GM23338 (cell line): ENCODE results near the gene PAX2. TPM values are rescaled to one million over a fixed set of nuclear protein-coding genes. Genes with fewer than 3 reads are reported as not detected.

ENCODE experiments used
- ATAC-seq: fragments of 200-7000 bp; cut with Tn5 transposase; 3 replicates; pipeline ENCODE4 v1.9.1; 2020
- DNase-seq: peaks from one replicate; pipeline ENCODE4 v3.0.0-alpha.2; 2015; ENCODE audit warnings: low spot score
- H2AFZ ChIP-seq: fragments of 200-600 bp; sonication (generic); 2 replicates; pipeline ENCODE4 v1.8.0; 2016; ENCODE audit warnings: antibody characterized with exemption, mild to moderate bottlenecking, moderate library complexity
- H3F3A ChIP-seq: fragments of 200-600 bp; sonication (generic); replicated peaks from 2 replicates; pipeline ENCODE4 v1.8.0; 2017; ENCODE audit warnings: antibody characterized with exemption, mixed run types, low read depth
- H3K27ac ChIP-seq: fragments of 200-600 bp; sonication (generic); 2 replicates; pipeline ENCODE4 v1.6.1; 2016; ENCODE audit warnings: low read depth
- H3K27me3 ChIP-seq: fragments of 200-600 bp; sonication (generic); 2 replicates; pipeline ENCODE4 v1.8.0; 2016; ENCODE audit warnings: mild to moderate bottlenecking, mixed run types, moderate library complexity; ENCODE audit not compliant: insufficient read depth
- H3K36me3 ChIP-seq: fragments of 200-600 bp; sonication (generic); 2 replicates; pipeline ENCODE4 v1.8.0; 2016; ENCODE audit warnings: mild to moderate bottlenecking; ENCODE audit not compliant: insufficient read depth
- H3K4me1 ChIP-seq: fragments of 200-600 bp; sonication (generic); 2 replicates; pipeline ENCODE4 v1.8.0; 2016; ENCODE audit warnings: mild to moderate bottlenecking, moderate library complexity; ENCODE audit not compliant: insufficient read depth
- H3K4me2 ChIP-seq: fragments of 200-600 bp; sonication (generic); 2 replicates; pipeline ENCODE4 v1.7.1; 2017; ENCODE audit warnings: mixed run types
- H3K4me3 ChIP-seq: fragments of 200-600 bp; sonication (generic); 2 replicates; pipeline ENCODE4 v1.6.1; 2016; ENCODE audit warnings: mixed run types
- H3K79me2 ChIP-seq: fragments of 200-600 bp; sonication (generic); replicated peaks from 2 replicates; pipeline ENCODE4 v1.8.0; 2017; ENCODE audit warnings: mild to moderate bottlenecking; ENCODE audit not compliant: insufficient read depth
- H3K9me2 ChIP-seq: fragments of 200-600 bp; sonication (generic); 2 replicates; pipeline ENCODE4 v1.8.0; 2017; ENCODE audit not compliant: insufficient read depth
- H4K20me1 ChIP-seq: fragments of 200-600 bp; sonication (generic); replicated peaks from 2 replicates; pipeline ENCODE4 v1.8.0; 2017; ENCODE audit warnings: mild to moderate bottlenecking; ENCODE audit not compliant: insufficient read depth
- H3K27ac Mint-ChIP-seq: 2 replicates; pipeline ENCODE4 v1.8.0; 2020; ENCODE audit warnings: inconsistent platforms, mild to moderate bottlenecking, moderate library complexity, mixed read lengths
- H3K27me3 Mint-ChIP-seq: 3 replicates; pipeline ENCODE4 v1.8.0; 2022; ENCODE audit warnings: low read depth, mild to moderate bottlenecking, moderate library complexity, mixed read lengths, inconsistent platforms; ENCODE audit not compliant: insufficient read depth, poor library complexity
- H3K36me3 Mint-ChIP-seq: 3 replicates; pipeline ENCODE4 v1.8.0; 2021; ENCODE audit warnings: low read depth, mild to moderate bottlenecking, inconsistent platforms, moderate library complexity, mixed read lengths
- H3K4me1 Mint-ChIP-seq: 3 replicates; pipeline ENCODE4 v1.8.0; 2020; ENCODE audit warnings: mild to moderate bottlenecking, inconsistent platforms, mixed read lengths
- H3K4me3 Mint-ChIP-seq: 3 replicates; pipeline ENCODE4 v1.8.0; 2021; ENCODE audit warnings: moderate library complexity, mild to moderate bottlenecking, inconsistent platforms, mixed read lengths
- H3K9me3 Mint-ChIP-seq: 3 replicates; pipeline ENCODE4 v1.8.0; 2020; ENCODE audit warnings: moderate library complexity, mild to moderate bottlenecking, inconsistent platforms, mixed read lengths
- CREB1 ChIP-seq: fragments of 250-450 bp; sonication (Bioruptor Pico); IDR thresholded peaks from 2 replicates; pipeline ENCODE4 v1.5.0; 2020; ENCODE audit warnings: low read depth, mild to moderate bottlenecking, moderate library complexity
- EZH2 ChIP-seq: fragments of 200-600 bp; sonication (generic); IDR thresholded peaks from one replicate; pipeline ENCODE4 v1.8.0; 2017; ENCODE audit warnings: antibody characterized with exemption, mild to moderate bottlenecking, low read depth; ENCODE audit not compliant: unreplicated experiment
- EZH2phosphoT487 ChIP-seq: fragments of 200-600 bp; sonication (generic); IDR thresholded peaks from one replicate; pipeline ENCODE4 v1.8.1; 2018; ENCODE audit warnings: antibody characterized with exemption; ENCODE audit not compliant: unreplicated experiment
- JUNB ChIP-seq: IDR thresholded peaks from one replicate; pipeline ENCODE4 v1.6.1; 2016; ENCODE audit warnings: antibody characterized with exemption; ENCODE audit not compliant: unreplicated experiment
- NANOG ChIP-seq: IDR thresholded peaks from 2 replicates; pipeline ENCODE4 v1.6.1; 2016; ENCODE audit warnings: antibody characterized with exemption, borderline replicate concordance
- POLR2AphosphoS5 ChIP-seq: IDR thresholded peaks from 2 replicates; pipeline ENCODE4 v1.6.1; 2016; ENCODE audit warnings: antibody characterized with exemption, low read depth
- REST ChIP-seq: IDR thresholded peaks from one replicate; pipeline ENCODE4 v1.6.1; 2018; ENCODE audit warnings: antibody characterized with exemption; ENCODE audit not compliant: unreplicated experiment
- STAT1 ChIP-seq: IDR thresholded peaks from one replicate; pipeline ENCODE4 v1.6.1; 2016; ENCODE audit warnings: antibody characterized with exemption; ENCODE audit not compliant: unreplicated experiment
- ZNF114 ChIP-seq: fragments of 250-450 bp; sonication (Bioruptor Pico); IDR thresholded peaks from 2 replicates; pipeline ENCODE4 v1.5.0; 2020; ENCODE audit warnings: mild to moderate bottlenecking, moderate library complexity
- ZNF331 ChIP-seq: fragments of 250-450 bp; sonication (Bioruptor Pico); IDR thresholded peaks from 2 replicates; pipeline ENCODE4 v1.5.0; 2020; ENCODE audit warnings: low read depth, mild to moderate bottlenecking, moderate library complexity
- polyA plus RNA-seq: library from polyadenylated mRNA; unstranded; fragments of >200 nt; fragmentation: Nextera tagmentation; extraction: Ambion mirVana; gene quantifications from 2 replicates; pipeline ENCODE4 v1.2.1, GENCODE V29; 2016
- total RNA-seq: library from RNA; depleted of rRNA; stranded (reverse); fragments of >200 nt; shearing (Covaris generic); gene quantifications from 2 replicates; pipeline ENCODE4 v1.2.3, GENCODE V29; 2014
- TF ChIP-seq, protein P1 (sequence below): IDR thresholded peaks from 2 replicates; pipeline ENCODE4 v1.6.1; 2016; ENCODE audit warnings: antibody characterized with exemption
- TF ChIP-seq, protein P2 (sequence below), 2 experiments: fragments of 200-600 bp in 1 of 2; sonication (generic) in 1 of 2; conservative IDR thresholded peaks; 2 replicates each; pipeline versions ENCODE4 v1.5.1 to v1.6.1; 2016 to 2017; ENCODE audit warnings: antibody characterized with exemption in 2 of 2, low read depth in 2 of 2, mild to moderate bottlenecking in 2 of 2, moderate library complexity in 1 of 2
- TF ChIP-seq, protein P3 (sequence below): fragments of 250-450 bp; sonication (Bioruptor Pico); IDR thresholded peaks from 2 replicates; pipeline ENCODE4 v1.5.0; 2020; ENCODE audit warnings: mild to moderate bottlenecking, moderate library complexity

Gene PAX2
- total and polyA plus RNA-seq, 2 experiments from 2014 or later: not detected

DNA sequence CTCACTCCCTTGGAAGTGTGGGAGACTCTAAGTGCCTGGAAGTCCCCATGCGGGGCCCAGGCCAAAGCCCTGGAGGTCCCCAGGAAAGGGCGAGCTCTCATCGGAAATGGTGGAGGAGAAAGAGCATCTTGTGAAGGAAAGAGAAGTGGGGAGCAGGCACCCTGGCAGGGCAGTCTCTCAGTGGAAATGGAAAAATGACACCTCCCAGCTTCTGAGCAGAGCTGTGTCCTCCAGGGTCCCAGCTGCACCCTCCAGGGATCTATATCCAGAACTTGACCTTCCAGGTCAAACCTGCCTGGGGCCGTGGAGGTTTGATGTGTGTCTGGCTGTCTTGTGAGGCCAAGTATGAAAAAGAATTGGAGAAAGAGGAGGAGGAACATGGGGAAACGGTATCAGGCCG lies 29.5 kb downstream of the PAX2 start (continued):
- TF ChIP-seq ZNF331 (no peak), STAT1 (no peak), EZH2phosphoT487 (no peak), JUNB (no peak), NANOG (no peak), CREB1 (CRISPR knock-in tag) (no peak), POLR2AphosphoS5 (no peak)

DNA sequence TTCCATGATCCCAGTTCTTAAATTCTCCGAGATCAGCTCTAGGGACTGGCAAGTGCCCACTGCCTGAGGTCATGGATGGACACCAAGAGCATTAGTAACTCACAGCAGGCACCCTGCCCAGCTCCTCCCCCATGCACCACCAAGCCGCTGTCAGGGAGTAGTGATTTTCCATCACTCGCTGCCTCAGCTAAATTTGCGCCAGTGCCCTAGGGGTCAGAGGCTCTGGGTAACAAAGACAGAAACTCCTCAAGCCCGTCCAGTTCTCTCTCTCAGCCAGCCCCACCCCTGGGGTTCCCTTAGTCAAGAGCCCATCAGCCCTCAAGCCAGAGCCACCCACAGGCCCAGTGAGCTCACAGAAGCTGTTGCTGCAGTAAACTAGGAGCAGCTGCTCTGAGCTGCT lies 30.0 kb downstream of the PAX2 start:
- no peak for ATAC-seq
- H3K27me3 ChIP-seq: no peaks in the 10 kb centered on the region
- H3K27ac Mint-ChIP-seq: no peak overlapping the region

More for the DNA sequence above, 30.0 kb downstream of the PAX2 start:
- no peak overlapping the region for H3K4me3 ChIP-seq
- Mint-ChIP-seq H3K4me3 (no peak overlapping the region), H3K4me1 (peaks cover 23% of the 10 kb centered on the region), H3K36me3 (no peaks in the 10 kb centered on the region; the same call in 2 of the 3 replicates), H3K9me3 (0 out of 3 replicates have a peak, but pooled peaks cover 3% of the 10 kb centered on the region), H3K27me3 (peaks cover 24% of the 10 kb centered on the region)
- H3K27ac ChIP-seq: no peak overlapping the region
- TF ChIP-seq REST: no peak
- TF ChIP-seq NANOG: no peak
- TF ChIP-seq CREB1 (CRISPR knock-in tag): no peak
- no peak for TF ChIP-seq ZNF331
- TF ChIP-seq, protein P1, sequence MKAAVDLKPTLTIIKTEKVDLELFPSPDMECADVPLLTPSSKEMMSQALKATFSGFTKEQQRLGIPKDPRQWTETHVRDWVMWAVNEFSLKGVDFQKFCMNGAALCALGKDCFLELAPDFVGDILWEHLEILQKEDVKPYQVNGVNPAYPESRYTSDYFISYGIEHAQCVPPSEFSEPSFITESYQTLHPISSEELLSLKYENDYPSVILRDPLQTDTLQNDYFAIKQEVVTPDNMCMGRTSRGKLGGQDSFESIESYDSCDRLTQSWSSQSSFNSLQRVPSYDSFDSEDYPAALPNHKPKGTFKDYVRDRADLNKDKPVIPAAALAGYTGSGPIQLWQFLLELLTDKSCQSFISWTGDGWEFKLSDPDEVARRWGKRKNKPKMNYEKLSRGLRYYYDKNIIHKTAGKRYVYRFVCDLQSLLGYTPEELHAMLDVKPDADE: no peak
- TF ChIP-seq, protein P2, sequence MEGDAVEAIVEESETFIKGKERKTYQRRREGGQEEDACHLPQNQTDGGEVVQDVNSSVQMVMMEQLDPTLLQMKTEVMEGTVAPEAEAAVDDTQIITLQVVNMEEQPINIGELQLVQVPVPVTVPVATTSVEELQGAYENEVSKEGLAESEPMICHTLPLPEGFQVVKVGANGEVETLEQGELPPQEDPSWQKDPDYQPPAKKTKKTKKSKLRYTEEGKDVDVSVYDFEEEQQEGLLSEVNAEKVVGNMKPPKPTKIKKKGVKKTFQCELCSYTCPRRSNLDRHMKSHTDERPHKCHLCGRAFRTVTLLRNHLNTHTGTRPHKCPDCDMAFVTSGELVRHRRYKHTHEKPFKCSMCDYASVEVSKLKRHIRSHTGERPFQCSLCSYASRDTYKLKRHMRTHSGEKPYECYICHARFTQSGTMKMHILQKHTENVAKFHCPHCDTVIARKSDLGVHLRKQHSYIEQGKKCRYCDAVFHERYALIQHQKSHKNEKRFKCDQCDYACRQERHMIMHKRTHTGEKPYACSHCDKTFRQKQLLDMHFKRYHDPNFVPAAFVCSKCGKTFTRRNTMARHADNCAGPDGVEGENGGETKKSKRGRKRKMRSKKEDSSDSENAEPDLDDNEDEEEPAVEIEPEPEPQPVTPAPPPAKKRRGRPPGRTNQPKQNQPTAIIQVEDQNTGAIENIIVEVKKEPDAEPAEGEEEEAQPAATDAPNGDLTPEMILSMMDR (conservative IDR thresholded peaks at IDR 0.05; ENCODE audit: low read depth in 2 of 2): no peak
- no peak for TF ChIP-seq EZH2phosphoT487
- TF ChIP-seq EZH2: no peak
- no peak for TF ChIP-seq ZNF114 (CRISPR knock-in tag)
- TF ChIP-seq STAT1: no peak
- TF ChIP-seq JUNB: no peak
- TF ChIP-seq POLR2AphosphoS5: no peak
- TF ChIP-seq, protein P3, sequence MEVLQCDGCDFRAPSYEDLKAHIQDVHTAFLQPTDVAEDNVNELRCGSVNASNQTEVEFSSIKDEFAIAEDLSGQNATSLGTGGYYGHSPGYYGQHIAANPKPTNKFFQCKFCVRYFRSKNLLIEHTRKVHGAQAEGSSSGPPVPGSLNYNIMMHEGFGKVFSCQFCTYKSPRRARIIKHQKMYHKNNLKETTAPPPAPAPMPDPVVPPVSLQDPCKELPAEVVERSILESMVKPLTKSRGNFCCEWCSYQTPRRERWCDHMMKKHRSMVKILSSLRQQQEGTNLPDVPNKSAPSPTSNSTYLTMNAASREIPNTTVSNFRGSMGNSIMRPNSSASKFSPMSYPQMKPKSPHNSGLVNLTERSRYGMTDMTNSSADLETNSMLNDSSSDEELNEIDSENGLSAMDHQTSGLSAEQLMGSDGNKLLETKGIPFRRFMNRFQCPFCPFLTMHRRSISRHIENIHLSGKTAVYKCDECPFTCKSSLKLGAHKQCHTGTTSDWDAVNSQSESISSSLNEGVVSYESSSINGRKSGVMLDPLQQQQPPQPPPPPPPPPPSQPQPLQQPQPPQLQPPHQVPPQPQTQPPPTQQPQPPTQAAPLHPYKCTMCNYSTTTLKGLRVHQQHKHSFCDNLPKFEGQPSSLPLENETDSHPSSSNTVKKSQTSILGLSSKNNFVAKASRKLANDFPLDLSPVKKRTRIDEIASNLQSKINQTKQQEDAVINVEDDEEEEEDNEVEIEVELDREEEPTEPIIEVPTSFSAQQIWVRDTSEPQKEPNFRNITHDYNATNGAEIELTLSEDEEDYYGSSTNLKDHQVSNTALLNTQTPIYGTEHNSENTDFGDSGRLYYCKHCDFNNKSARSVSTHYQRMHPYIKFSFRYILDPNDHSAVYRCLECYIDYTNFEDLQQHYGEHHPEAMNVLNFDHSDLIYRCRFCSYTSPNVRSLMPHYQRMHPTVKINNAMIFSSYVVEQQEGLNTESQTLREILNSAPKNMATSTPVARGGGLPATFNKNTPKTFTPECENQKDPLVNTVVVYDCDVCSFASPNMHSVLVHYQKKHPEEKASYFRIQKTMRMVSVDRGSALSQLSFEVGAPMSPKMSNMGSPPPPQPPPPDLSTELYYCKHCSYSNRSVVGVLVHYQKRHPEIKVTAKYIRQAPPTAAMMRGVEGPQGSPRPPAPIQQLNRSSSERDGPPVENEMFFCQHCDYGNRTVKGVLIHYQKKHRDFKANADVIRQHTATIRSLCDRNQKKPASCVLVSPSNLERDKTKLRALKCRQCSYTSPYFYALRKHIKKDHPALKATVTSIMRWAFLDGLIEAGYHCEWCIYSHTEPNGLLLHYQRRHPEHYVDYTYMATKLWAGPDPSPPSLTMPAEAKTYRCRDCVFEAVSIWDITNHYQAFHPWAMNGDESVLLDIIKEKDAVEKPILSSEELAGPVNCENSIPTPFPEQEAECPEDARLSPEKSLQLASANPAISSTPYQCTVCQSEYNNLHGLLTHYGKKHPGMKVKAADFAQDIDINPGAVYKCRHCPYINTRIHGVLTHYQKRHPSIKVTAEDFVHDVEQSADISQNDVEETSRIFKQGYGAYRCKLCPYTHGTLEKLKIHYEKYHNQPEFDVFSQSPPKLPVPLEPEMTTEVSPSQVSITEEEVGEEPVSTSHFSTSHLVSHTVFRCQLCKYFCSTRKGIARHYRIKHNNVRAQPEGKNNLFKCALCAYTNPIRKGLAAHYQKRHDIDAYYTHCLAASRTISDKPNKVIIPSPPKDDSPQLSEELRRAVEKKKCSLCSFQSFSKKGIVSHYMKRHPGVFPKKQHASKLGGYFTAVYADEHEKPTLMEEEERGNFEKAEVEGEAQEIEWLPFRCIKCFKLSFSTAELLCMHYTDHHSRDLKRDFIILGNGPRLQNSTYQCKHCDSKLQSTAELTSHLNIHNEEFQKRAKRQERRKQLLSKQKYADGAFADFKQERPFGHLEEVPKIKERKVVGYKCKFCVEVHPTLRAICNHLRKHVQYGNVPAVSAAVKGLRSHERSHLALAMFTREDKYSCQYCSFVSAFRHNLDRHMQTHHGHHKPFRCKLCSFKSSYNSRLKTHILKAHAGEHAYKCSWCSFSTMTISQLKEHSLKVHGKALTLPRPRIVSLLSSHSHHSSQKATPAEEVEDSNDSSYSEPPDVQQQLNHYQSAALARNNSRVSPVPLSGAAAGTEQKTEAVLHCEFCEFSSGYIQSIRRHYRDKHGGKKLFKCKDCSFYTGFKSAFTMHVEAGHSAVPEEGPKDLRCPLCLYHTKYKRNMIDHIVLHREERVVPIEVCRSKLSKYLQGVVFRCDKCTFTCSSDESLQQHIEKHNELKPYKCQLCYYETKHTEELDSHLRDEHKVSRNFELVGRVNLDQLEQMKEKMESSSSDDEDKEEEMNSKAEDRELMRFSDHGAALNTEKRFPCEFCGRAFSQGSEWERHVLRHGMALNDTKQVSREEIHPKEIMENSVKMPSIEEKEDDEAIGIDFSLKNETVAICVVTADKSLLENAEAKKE: no peak
- no peak overlapping the region for H2AFZ ChIP-seq
- peaks cover 8% of the 10 kb centered on the region for H3K4me1 ChIP-seq
- H3K9me2 ChIP-seq: no peaks in the 10 kb centered on the region
- H3K4me2 ChIP-seq: no peak overlapping the region
- no peaks in the 10 kb centered on the region for H3K36me3 ChIP-seq
- H4K20me1 ChIP-seq: no peaks in the 10 kb centered on the region
- H3K79me2 ChIP-seq: no peaks in the 10 kb centered on the region
- DNase-seq: no peak
- no peaks in the 10 kb centered on the region for H3F3A ChIP-seq
